Activated CD4-positive, alpha-beta T cell treated with anti-CD3 and anti-CD28 coated beads, Interleukin-2, amount 10 ng/mL, durations not matched to agents 24 days and 14 days (primary cell): ENCODE measurements around the gene SSRP1. TPM values are rescaled to one million over a fixed set of nuclear protein-coding genes. Genes with fewer than 3 reads are reported as not detected.
"Not testable (repeated sequence)": the region's sequence is repeated elsewhere in the genome, so short reads cannot be mapped to it uniquely, and the experiment has no call there.

Source experiments
- DNase-seq: peaks from one replicate; pipeline ENCODE4 v3.0.0; 2022
- H3K27ac Mint-ChIP-seq: one replicate; pipeline ENCODE4 v1.8.0; 2022; ENCODE audit warnings: mild to moderate bottlenecking, mixed read lengths
- H3K27me3 Mint-ChIP-seq: one replicate; pipeline ENCODE4 v1.8.0; 2022; ENCODE audit warnings: mixed read lengths
- H3K36me3 Mint-ChIP-seq: one replicate; pipeline ENCODE4 v1.8.0; 2022; ENCODE audit warnings: low read depth, mild to moderate bottlenecking, mixed read lengths
- H3K4me1 Mint-ChIP-seq: one replicate; pipeline ENCODE4 v1.8.0; 2021; ENCODE audit warnings: mixed read lengths
- H3K4me3 Mint-ChIP-seq: one replicate; pipeline ENCODE4 v1.8.0; 2022; ENCODE audit warnings: mild to moderate bottlenecking, moderate library complexity, mixed read lengths
- H3K9me3 Mint-ChIP-seq: one replicate; pipeline ENCODE4 v1.8.0; 2021; ENCODE audit warnings: mixed read lengths
- intact Hi-C: fragments of 100-400 bp; cut with micrococcal nuclease; formaldehyde crosslinking; loops from one replicate; pipeline ENCODE4 v1.15.1; 2023
- total RNA-seq: library from RNA; stranded (reverse); gene quantifications from 2 replicates; pipeline ENCODE4 v1.2.3, GENCODE V29; 2022

The SSRP1 gene
- total RNA-seq, 1 donor from 2014 or later, result 256 TPM

GRCh38 chr11:57368106-57368844 lies 32.6 kb upstream of the SSRP1 start:
- intact Hi-C loops, result no loop called here
- Mint-ChIP-seq H3K36me3 (no peaks in the 10 kb centered on the region), H3K4me3 (no peak overlapping the region), H3K27ac (no peak overlapping the region), H3K4me1 (no peaks in the 10 kb centered on the region), H3K9me3 (no peaks in the 10 kb centered on the region), H3K27me3 (no peaks in the 10 kb centered on the region)
- DNase-seq, result no peak

GRCh38 chr11:57364851-57365660 lies 29.4 kb upstream of the SSRP1 start:
- Mint-ChIP-seq H3K4me1 (no peaks in the 10 kb centered on the region), H3K27me3 (no peaks in the 10 kb centered on the region), H3K4me3 (no peak overlapping the region), H3K27ac (no peak overlapping the region), H3K9me3 (no peaks in the 10 kb centered on the region), H3K36me3 (no peaks in the 10 kb centered on the region)
- intact Hi-C loops, result no loop called here
- DNase-seq, result no peak

GRCh38 chr11:57363131-57364080 lies 27.7 kb upstream of the SSRP1 start:
- intact Hi-C loops, result no loop called here
- Mint-ChIP-seq H3K9me3 (no peaks in the 10 kb centered on the region), H3K4me3 (no peak overlapping the region), H3K36me3 (no peaks in the 10 kb centered on the region), H3K27ac (no peak overlapping the region), H3K4me1 (no peaks in the 10 kb centered on the region), H3K27me3 (no peaks in the 10 kb centered on the region)
- no peak for DNase-seq

- DNase-seq, result no peak
- H3K27me3 Mint-ChIP-seq, result no peaks in the 10 kb centered on the region
- H3K9me3 Mint-ChIP-seq, result no peaks in the 10 kb centered on the region
- intact Hi-C loops, result no loop called here
- no peak overlapping the region for H3K4me3 Mint-ChIP-seq
- no peak overlapping the region for H3K27ac Mint-ChIP-seq
- no peaks in the 10 kb centered on the region for H3K4me1 Mint-ChIP-seq
- H3K36me3 Mint-ChIP-seq, result no peaks in the 10 kb centered on the region
Observed at GRCh38 chr11:57361926-57362325, 26.2 kb upstream of the SSRP1 start.

GRCh38 chr11:57361420-57361819 lies 25.7 kb upstream of the SSRP1 start:
- H3K4me3 Mint-ChIP-seq, H3K27me3 Mint-ChIP-seq, H3K4me1 Mint-ChIP-seq, intact Hi-C loops, H3K27ac Mint-ChIP-seq, DNase-seq, H3K36me3 Mint-ChIP-seq, H3K9me3 Mint-ChIP-seq: not testable (repeated sequence)

GRCh38 chr11:57360991-57361390 lies 25.3 kb upstream of the SSRP1 start:
- no peaks in the 10 kb centered on the region for H3K9me3 Mint-ChIP-seq
- DNase-seq, result no peak
- H3K27me3 Mint-ChIP-seq, result peaks cover 8% of the 10 kb centered on the region
- intact Hi-C loops, result no loop called here
- no peaks in the 10 kb centered on the region for H3K4me1 Mint-ChIP-seq
- no peak overlapping the region for H3K27ac Mint-ChIP-seq
- H3K4me3 Mint-ChIP-seq, result no peak overlapping the region
- no peaks in the 10 kb centered on the region for H3K36me3 Mint-ChIP-seq

GRCh38 chr11:57359896-57360690 lies 24.4 kb upstream of the SSRP1 start:
- Mint-ChIP-seq H3K9me3 (no peaks in the 10 kb centered on the region), H3K4me1 (no peaks in the 10 kb centered on the region), H3K27me3 (peaks cover 9% of the 10 kb centered on the region), H3K36me3 (no peaks in the 10 kb centered on the region), H3K4me3 (no peak overlapping the region), H3K27ac (no peak overlapping the region)
- intact Hi-C loops, result no loop called here
- no peak for DNase-seq

- no peak for DNase-seq
- intact Hi-C loops, result no loop called here
- Mint-ChIP-seq H3K9me3 (no peaks in the 10 kb centered on the region), H3K36me3 (no peaks in the 10 kb centered on the region), H3K27me3 (peaks cover 15% of the 10 kb centered on the region), H3K4me3 (no peak overlapping the region), H3K27ac (no peak overlapping the region), H3K4me1 (no peaks in the 10 kb centered on the region)
Observed at GRCh38 chr11:57359396-57359795, 23.7 kb upstream of the SSRP1 start.

- Mint-ChIP-seq H3K9me3 (no peaks in the 10 kb centered on the region), H3K36me3 (no peaks in the 10 kb centered on the region), H3K4me3 (no peak overlapping the region), H3K4me1 (no peaks in the 10 kb centered on the region), H3K27ac (no peak overlapping the region), H3K27me3 (peaks cover 18% of the 10 kb centered on the region)
- no peak for DNase-seq
- intact Hi-C loops, result no loop called here
Observed at GRCh38 chr11:57358991-57359390, 23.3 kb upstream of the SSRP1 start.

GRCh38 chr11:57358543-57358961 lies 22.9 kb upstream of the SSRP1 start:
- no peak overlapping the region for H3K27ac Mint-ChIP-seq
- intact Hi-C loops, result no loop called here

GRCh38 chr11:57357856-57358255 lies 22.2 kb upstream of the SSRP1 start:
- no peaks in the 10 kb centered on the region for H3K9me3 Mint-ChIP-seq
- DNase-seq, result no peak
- H3K4me3 Mint-ChIP-seq, result no peak overlapping the region
- peaks cover 25% of the 10 kb centered on the region for H3K27me3 Mint-ChIP-seq
- H3K4me1 Mint-ChIP-seq, result no peaks in the 10 kb centered on the region
- intact Hi-C loops, result no loop called here
- H3K36me3 Mint-ChIP-seq, result no peaks in the 10 kb centered on the region
- H3K27ac Mint-ChIP-seq, result no peak overlapping the region

More at GRCh38 chr11:57358543-57358961, 22.9 kb upstream of the SSRP1 start:
- Mint-ChIP-seq H3K4me3 (no peak overlapping the region), H3K4me1 (no peaks in the 10 kb centered on the region), H3K27me3 (peaks cover 20% of the 10 kb centered on the region), H3K36me3 (no peaks in the 10 kb centered on the region), H3K9me3 (no peaks in the 10 kb centered on the region)
- DNase-seq, result no peak

GRCh38 chr11:57357310-57357709 lies 21.6 kb upstream of the SSRP1 start:
- Mint-ChIP-seq H3K36me3 (no peaks in the 10 kb centered on the region), H3K4me1 (no peaks in the 10 kb centered on the region), H3K27ac (no peak overlapping the region), H3K27me3 (peaks cover 26% of the 10 kb centered on the region), H3K4me3 (no peak overlapping the region), H3K9me3 (no peaks in the 10 kb centered on the region)
- intact Hi-C loops, result no loop called here
- DNase-seq, result no peak

- Mint-ChIP-seq H3K9me3 (no peaks in the 10 kb centered on the region), H3K36me3 (peaks cover 2% of the 10 kb centered on the region), H3K27ac (no peak overlapping the region), H3K4me3 (no peak overlapping the region), H3K27me3 (peaks cover 30% of the 10 kb centered on the region), H3K4me1 (no peaks in the 10 kb centered on the region)
- DNase-seq, result no peak
- intact Hi-C loops, result no loop called here
Observed at GRCh38 chr11:57356268-57356667, 20.6 kb upstream of the SSRP1 start.
